NB4 (cell line): ENCODE results near the gene PARP1.
A peak's percentile ranks its signal among the peaks of the same experiment; 100 is the strongest.

ENCODE experiments used
- DNase-seq: peaks from one replicate; pipeline ENCODE4 v3.0.0; 2010; ENCODE audit warnings: low read depth
- H3K4me3 ChIP-seq: one replicate; pipeline ENCODE4 v1.5.1; 2011; ENCODE audit warnings: mild to moderate bottlenecking, low read depth, low read length, moderate library complexity
- CTCF ChIP-seq: IDR thresholded peaks from one replicate; pipeline ENCODE4 v1.5.1; 2012; ENCODE audit warnings: low read depth, low read length
- MAX ChIP-seq: IDR thresholded peaks from 2 replicates; pipeline ENCODE4 v1.6.1; 2011; ENCODE audit warnings: low read depth, low read length
- MYC ChIP-seq: IDR thresholded peaks from 2 replicates; pipeline ENCODE4 v1.6.1; 2011; ENCODE audit warnings: low read depth, low read length
- POLR2A ChIP-seq: IDR thresholded peaks from 2 replicates; pipeline ENCODE4 v1.6.1; 2011; ENCODE audit warnings: mild to moderate bottlenecking; ENCODE audit not compliant: insufficient read length; ENCODE audit errors: extremely low read depth

Gene PARP1

GRCh38 chr1:226411619-226412018, 3.7 kb upstream of the PARP1 start:
- DNase-seq, result no peak
- no peak overlapping the region for H3K4me3 ChIP-seq
- TF ChIP-seq MAX (no peak), CTCF (no peak), POLR2A (no peak), MYC (no peak)

- DNase-seq, result no peak
- no peak for TF ChIP-seq MYC
- no peak for TF ChIP-seq POLR2A
- TF ChIP-seq MAX, result no peak
- no peak overlapping the region for H3K4me3 ChIP-seq
These were observed 3.1 kb upstream of the PARP1 start for GRCh38 chr1:226410958-226411357.

DNA sequence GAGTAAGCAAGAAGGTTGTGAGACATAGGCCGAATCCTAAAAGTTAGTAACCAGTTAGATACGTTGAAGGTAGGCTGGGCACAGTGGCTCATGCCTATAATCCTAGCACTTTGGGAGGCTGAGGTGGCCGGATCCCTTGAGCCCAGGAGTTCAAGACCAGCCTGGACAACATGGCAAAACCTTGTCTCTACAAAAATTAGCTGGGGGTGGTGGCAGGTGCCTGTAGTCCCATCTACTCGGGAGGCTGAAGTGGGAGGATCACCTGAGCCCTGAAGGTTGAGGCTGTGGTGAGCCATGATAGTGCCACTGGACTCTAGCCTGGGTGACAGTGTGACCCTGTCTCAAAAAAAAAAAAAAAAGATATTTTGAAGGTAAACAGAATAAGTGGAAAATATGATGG, 1.5 kb upstream of the PARP1 start:
- H3K4me3 ChIP-seq, result no peak overlapping the region
- TF ChIP-seq MAX (no peak), MYC (no peak), CTCF (no peak), POLR2A (no peak)
- no peak for DNase-seq

DNA sequence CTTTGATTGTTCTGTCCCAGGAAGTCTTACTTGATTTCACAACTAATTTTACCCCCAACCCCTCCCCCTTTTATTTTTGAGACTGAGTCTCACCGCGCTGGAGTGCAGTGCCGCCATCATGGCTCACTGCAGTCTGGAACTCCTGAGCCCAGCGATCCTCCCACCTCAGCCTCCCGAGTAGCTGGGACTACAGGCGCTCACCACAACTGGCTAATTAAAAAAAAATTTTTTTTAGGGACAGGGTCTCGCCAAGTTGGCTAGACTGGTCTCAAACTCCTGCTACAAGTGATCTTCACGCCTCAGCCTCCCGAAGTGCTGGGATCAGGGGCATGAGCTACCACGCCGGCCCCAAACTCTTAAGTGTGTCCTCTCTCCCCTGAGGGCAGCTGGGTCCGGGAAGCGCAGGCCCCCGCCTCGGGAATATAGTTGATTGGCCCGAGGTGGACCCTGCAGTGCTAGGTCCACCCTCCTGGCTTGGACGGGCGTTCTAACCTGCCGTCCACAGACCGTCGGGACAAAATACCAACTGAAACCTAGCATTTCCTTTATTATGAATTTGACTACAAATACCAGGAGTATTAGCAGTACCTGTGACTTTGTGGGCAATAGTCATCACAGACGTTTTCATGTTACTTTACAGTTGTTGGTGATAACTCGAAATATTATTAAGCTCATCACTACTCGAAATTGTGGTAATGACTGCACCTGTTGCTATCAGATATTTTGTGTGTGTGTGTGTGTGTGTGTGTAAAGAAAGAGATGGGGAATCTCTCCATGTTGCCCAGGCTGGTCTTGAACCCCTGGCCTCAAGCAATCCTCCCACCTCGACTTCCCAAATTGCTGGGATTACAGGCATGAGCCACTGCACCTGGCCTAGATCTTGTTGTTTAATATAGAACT, 642 bp upstream of the PARP1 start:
- no peak for DNase-seq
- TF ChIP-seq MAX (no peak), POLR2A (no peak), MYC (no peak), CTCF (no peak)
- H3K4me3 ChIP-seq, result peak overlapping the region; percentile 11

GRCh38 chr1:226407199-226407496, 745 bp downstream of the PARP1 start:
- TF ChIP-seq MYC (no peak), CTCF (no peak), POLR2A (no peak), MAX (no peak)
- peak overlapping the region; percentile 98 for H3K4me3 ChIP-seq
- no peak for DNase-seq

DNA sequence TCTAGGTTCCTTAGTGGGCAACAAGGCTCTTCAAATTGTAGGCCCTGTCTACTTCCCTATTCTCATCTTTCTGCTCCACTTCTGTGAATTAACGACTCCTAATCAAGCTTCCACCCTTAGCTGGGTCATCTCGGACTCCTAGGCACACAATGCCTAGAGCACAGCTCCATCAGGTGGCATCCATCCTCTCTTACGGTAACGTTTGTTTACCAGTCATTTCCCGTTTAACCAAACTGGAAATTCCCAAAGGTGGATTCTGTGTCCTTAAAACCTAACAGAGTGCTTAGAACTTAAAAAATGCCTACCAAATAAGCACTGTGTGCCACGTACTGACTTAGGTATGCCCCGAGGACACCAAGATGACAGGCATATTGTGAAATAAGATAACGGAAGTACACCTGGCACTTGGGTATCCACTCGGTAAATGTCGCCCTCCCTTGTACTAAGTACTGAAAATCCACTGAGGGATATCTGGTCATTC, 1.5 kb downstream of the PARP1 start:
- TF ChIP-seq MAX (no peak), POLR2A (no peak), CTCF (no peak), MYC (no peak)
- peak; percentile 71 for DNase-seq
- H3K4me3 ChIP-seq, result peak overlapping the region; percentile 98
